Neuronal stem cell (in vitro differentiated cells): ENCODE measurements around the gene CLCN4.

ENCODE experiments used
- DNase-seq: peaks from one replicate; pipeline ENCODE4 v3.0.0-alpha.2; 2013; ENCODE audit warnings: low spot score
- H2AFZ ChIP-seq: one replicate; pipeline ENCODE4 v1.6.1; 2013; ENCODE audit warnings: mild to moderate bottlenecking, low read length, inconsistent platforms
- H2AK5ac ChIP-seq: 2 replicates; pipeline ENCODE4 v1.6.1; 2013; ENCODE audit warnings: low read depth, mild to moderate bottlenecking, inconsistent platforms, low read length, moderate library complexity, mixed read lengths
- H2BK120ac ChIP-seq: 2 replicates; pipeline ENCODE4 v1.6.1; 2013; ENCODE audit warnings: low read depth, mild to moderate bottlenecking, inconsistent platforms, low read length, moderate library complexity, mixed read lengths
- H2BK12ac ChIP-seq: one replicate; pipeline ENCODE4 v1.6.1; 2013; ENCODE audit warnings: low read length, inconsistent platforms
- H2BK15ac ChIP-seq: 2 replicates; pipeline ENCODE4 v1.6.1; 2013; ENCODE audit warnings: mild to moderate bottlenecking, low read length, inconsistent platforms, mixed read lengths
- H2BK5ac ChIP-seq: one replicate; pipeline ENCODE4 v1.6.1; 2013; ENCODE audit warnings: inconsistent platforms, mild to moderate bottlenecking, low read length, moderate library complexity
- H3K14ac ChIP-seq: one replicate; pipeline ENCODE4 v1.6.1; 2013; ENCODE audit warnings: low read length, inconsistent platforms
- H3K18ac ChIP-seq: 2 replicates; pipeline ENCODE4 v1.6.1; 2013; ENCODE audit warnings: low read length, inconsistent platforms
- H3K23ac ChIP-seq: 2 replicates; pipeline ENCODE4 v1.6.1; 2013; ENCODE audit warnings: low read depth, mild to moderate bottlenecking, mixed read lengths, low read length, inconsistent platforms; ENCODE audit not compliant: poor library complexity
- H3K27ac ChIP-seq: replicated peaks from 3 replicates; pipeline ENCODE4 v1.5.1; 2013; ENCODE audit warnings: low read length, inconsistent platforms
- H3K27me3 ChIP-seq, 3 experiments: 2 replicates each; pipeline ENCODE4 v1.6.1; 2013; ENCODE audit warnings: low read length in 3 of 3, mild to moderate bottlenecking in 2 of 3, inconsistent platforms in 1 of 3, low read depth in 1 of 3, mixed read lengths in 1 of 3, moderate library complexity in 1 of 3; ENCODE audit not compliant: control insufficient read depth in 3 of 3, insufficient read depth in 3 of 3
- H3K36me3 ChIP-seq, 2 donors: replicated peaks in 1 of 2; 2 replicates each; pipeline ENCODE4 v1.6.1; 2013; ENCODE audit warnings: low read length in 2 of 2; ENCODE audit not compliant: control insufficient read depth in 2 of 2, insufficient read depth in 2 of 2
- H3K4ac ChIP-seq: 2 replicates; pipeline ENCODE4 v1.6.1; 2013; ENCODE audit warnings: inconsistent platforms, mild to moderate bottlenecking, low read length, moderate library complexity
- H3K4me1 ChIP-seq, 2 donors: 1 replicate in 1 of 2; 2 replicates in 1 of 2; pipeline ENCODE4 v1.6.1; 2013; ENCODE audit warnings: low read length in 2 of 2, low read depth in 1 of 2; ENCODE audit not compliant: control insufficient read depth in 2 of 2, insufficient read depth in 1 of 2
- H3K4me2 ChIP-seq: one replicate; pipeline ENCODE4 v1.6.1; 2013; ENCODE audit warnings: mild to moderate bottlenecking, low read length, inconsistent platforms; ENCODE audit not compliant: insufficient read depth, poor library complexity, severe bottlenecking
- H3K4me3 ChIP-seq, 2 donors: 2 replicates each; pipeline ENCODE4 v1.5.1; 2013; ENCODE audit warnings: low read length in 2 of 2, mild to moderate bottlenecking in 2 of 2, inconsistent platforms in 1 of 2, moderate library complexity in 1 of 2
- H3K79me1 ChIP-seq: one replicate; pipeline ENCODE4 v1.6.1; 2013; ENCODE audit warnings: low read depth, mild to moderate bottlenecking, inconsistent platforms, low read length, moderate library complexity
- H3K9ac ChIP-seq: one replicate; pipeline ENCODE4 v1.6.1; 2013; ENCODE audit warnings: mild to moderate bottlenecking, low read depth, low read length, inconsistent platforms; ENCODE audit not compliant: poor library complexity
- H3K9me3 ChIP-seq, 2 donors: replicated peaks in 1 of 2; 2 replicates each; pipeline versions ENCODE3 to v1.6.1; 2013; ENCODE audit warnings: low read length in 2 of 2, mild to moderate bottlenecking in 2 of 2, inconsistent platforms in 1 of 2, low read depth in 1 of 2, mixed read lengths in 1 of 2, moderate library complexity in 1 of 2; ENCODE audit not compliant: control insufficient read depth in 2 of 2, insufficient read depth in 1 of 2
- H4K8ac ChIP-seq: one replicate; pipeline ENCODE4 v1.6.1; 2013; ENCODE audit warnings: low read depth, mild to moderate bottlenecking, inconsistent platforms, low read length, moderate library complexity
- H4K91ac ChIP-seq: one replicate; pipeline ENCODE4 v1.6.1; 2013; ENCODE audit warnings: low read length, low read depth, mild to moderate bottlenecking, inconsistent platforms; ENCODE audit not compliant: poor library complexity
- WGBS, 2 donors: extraction: QIAGEN DNeasy Blood & Tissue Kit; methylation state at CpG; one replicate each; pipeline ENCODE4 v1.1.7; 2013; ENCODE audit warnings: missing lambda C conversion rate in 2 of 2, mixed read lengths in 1 of 2; ENCODE audit not compliant: insufficient read length in 2 of 2, insufficient replicate concordance in 1 of 2; ENCODE audit errors: extremely low coverage in 2 of 2; 5-methylcytosine and 5-hydroxymethylcytosine counted together

CLCN4 gene

DNA sequence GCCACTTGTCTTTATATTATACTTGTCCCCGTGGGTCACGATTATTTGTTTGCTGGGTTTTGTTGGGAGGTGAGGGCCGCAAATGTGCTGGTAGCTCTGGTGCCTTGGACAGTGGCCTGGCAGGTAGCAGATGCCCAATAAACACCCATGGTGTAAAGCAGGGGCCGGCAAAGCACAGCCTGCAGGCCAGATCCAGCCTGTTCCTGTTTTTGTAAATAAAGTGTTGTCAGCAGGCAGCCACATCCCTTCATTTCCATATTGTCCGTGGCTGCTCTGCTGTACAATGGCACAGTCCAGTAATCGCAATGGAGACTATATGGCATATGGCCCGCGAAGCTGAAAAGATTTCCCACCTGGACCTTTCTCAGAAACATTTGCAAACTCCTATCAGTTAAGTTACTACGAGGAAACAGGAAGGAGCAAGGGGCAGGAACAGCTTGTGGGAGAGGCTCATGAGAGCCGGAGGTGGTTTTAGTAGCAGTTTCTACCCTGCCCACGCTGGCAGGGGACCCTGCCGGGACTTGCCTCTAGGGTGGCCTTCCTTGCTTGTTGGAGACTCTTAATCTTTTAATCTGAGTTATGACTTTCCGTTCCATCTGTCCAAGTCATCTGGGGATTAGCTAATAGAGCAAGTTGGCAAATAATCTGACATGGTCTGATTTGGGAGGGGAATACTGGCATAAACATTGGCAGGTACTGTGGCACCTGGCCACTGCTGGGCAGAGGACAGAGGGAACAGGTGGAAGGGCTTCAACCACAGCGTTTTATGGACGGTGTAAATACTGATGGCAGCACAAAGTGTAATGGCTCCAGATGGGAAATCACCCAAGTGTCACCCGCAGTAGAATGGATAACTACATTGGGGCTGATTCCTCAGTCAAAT, 19.6 kb downstream of the CLCN4 start:
- Histone ChIP-seq H2AFZ (peak overlapping the region; percentile 40), H3K9me3 (no peaks in the 10 kb centered on the region), H3K23ac (no peak overlapping the region), H2BK12ac (no peak overlapping the region), H3K4me1 (peaks cover 2 to 16% of the 10 kb centered on the region in 2 donors), H2BK5ac (no peak overlapping the region), H3K14ac (no peak overlapping the region), H3K27me3 (no peaks in the 10 kb centered on the region), H3K4me3 (no peak overlapping the region), H4K91ac (no peak overlapping the region), H3K36me3 (no peaks in the 10 kb centered on the region), H3K18ac (no peak overlapping the region), H3K79me1 (peaks cover 5% of the 10 kb centered on the region), H3K4ac (no peak overlapping the region), H4K8ac (no peak overlapping the region), H3K27ac (no peak overlapping the region), H2BK15ac (no peak overlapping the region), H2AK5ac (no peak overlapping the region), H2BK120ac (no peak overlapping the region), H3K9ac (no peak overlapping the region), H3K4me2 (no peak overlapping the region)
- no CpG with 5 or more reads among the region's 16 CpGs for WGBS, 2 donors
- no peak for DNase-seq

DNA sequence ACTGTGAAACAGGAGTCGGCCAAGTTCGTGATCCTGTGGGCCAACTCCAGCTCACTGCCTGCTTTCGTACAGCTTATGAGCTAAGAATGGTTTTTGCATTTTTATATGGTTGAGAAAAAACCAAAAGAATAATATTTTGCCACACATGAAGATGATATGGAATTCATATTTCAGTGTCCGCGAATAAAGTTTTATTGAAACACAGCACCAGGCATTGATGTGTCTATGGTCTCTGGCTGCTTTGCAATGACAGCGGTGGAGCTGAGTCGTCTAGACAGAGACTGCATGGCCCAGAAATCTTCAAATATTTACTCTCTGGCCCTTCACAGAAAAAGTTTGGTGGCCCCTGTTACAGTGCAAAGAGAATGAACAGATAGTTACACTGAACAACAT, 20.2 kb downstream of the CLCN4 start:
- Histone ChIP-seq H2BK120ac (no peak overlapping the region), H2BK12ac (no peak overlapping the region), H3K4me3 (no peak overlapping the region), H3K18ac (no peak overlapping the region), H4K91ac (no peak overlapping the region), H3K79me1 (peaks cover 5% of the 10 kb centered on the region), H3K4me1 (peaks cover 2 to 16% of the 10 kb centered on the region in 2 donors), H3K9ac (no peak overlapping the region), H2AFZ (no peak overlapping the region), H3K14ac (no peak overlapping the region), H2BK15ac (no peak overlapping the region), H3K4me2 (no peak overlapping the region), H3K36me3 (no peaks in the 10 kb centered on the region), H3K27ac (no peak overlapping the region), H2AK5ac (no peak overlapping the region), H3K9me3 (no peaks in the 10 kb centered on the region), H4K8ac (no peak overlapping the region), H3K23ac (no peak overlapping the region), H2BK5ac (no peak overlapping the region), H3K27me3 (no peaks in the 10 kb centered on the region), H3K4ac (no peak overlapping the region)
- WGBS, 2 donors: no CpG with 5 or more reads among the region's 7 CpGs
- DNase-seq: no peak

DNA sequence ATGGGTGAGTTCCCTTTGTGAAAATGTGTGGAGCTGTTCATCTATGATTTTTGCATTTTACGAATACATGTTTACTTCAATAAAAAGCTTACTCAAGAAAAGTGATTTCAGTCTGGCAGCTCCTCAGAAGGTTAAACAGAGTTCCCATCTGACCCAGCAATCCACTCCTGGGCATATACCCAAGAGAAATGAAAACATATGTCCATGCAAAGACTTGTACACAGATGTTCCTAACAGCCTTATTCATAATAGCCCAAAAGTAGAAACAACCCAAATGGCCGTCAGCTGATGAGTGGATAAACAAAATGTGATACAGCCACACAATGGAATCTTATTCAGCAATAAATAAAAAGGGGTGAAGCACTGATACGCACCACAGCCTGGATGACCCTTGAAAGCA, 20.8 kb downstream of the CLCN4 start:
- no peak overlapping the region for H2BK12ac ChIP-seq
- no peak overlapping the region for H4K91ac ChIP-seq
- H3K18ac ChIP-seq: no peak overlapping the region
- H3K9me3 ChIP-seq: no peaks in the 10 kb centered on the region
- H3K4me1 ChIP-seq: peaks cover 2 to 13% of the 10 kb centered on the region in 2 donors
- H3K4ac ChIP-seq: no peak overlapping the region
- H3K79me1 ChIP-seq: peaks cover 2% of the 10 kb centered on the region
- H3K14ac ChIP-seq: no peak overlapping the region
- H4K8ac ChIP-seq: no peak overlapping the region
- H3K4me3 ChIP-seq: no peak overlapping the region
- H3K4me2 ChIP-seq: no peak overlapping the region
- no peak overlapping the region for H2AK5ac ChIP-seq
- no peak overlapping the region for H3K27ac ChIP-seq
- no peak for DNase-seq
- no peaks in the 10 kb centered on the region for H3K36me3 ChIP-seq
- no peak overlapping the region for H2BK120ac ChIP-seq
- no peaks in the 10 kb centered on the region for H3K27me3 ChIP-seq
- H3K9ac ChIP-seq: no peak overlapping the region
- no peak overlapping the region for H3K23ac ChIP-seq
- WGBS, 2 donors: no CpG with 5 or more reads among the region's 3 CpGs
- H2BK15ac ChIP-seq: no peak overlapping the region
- no peak overlapping the region for H2BK5ac ChIP-seq
- H2AFZ ChIP-seq: no peak overlapping the region

DNA sequence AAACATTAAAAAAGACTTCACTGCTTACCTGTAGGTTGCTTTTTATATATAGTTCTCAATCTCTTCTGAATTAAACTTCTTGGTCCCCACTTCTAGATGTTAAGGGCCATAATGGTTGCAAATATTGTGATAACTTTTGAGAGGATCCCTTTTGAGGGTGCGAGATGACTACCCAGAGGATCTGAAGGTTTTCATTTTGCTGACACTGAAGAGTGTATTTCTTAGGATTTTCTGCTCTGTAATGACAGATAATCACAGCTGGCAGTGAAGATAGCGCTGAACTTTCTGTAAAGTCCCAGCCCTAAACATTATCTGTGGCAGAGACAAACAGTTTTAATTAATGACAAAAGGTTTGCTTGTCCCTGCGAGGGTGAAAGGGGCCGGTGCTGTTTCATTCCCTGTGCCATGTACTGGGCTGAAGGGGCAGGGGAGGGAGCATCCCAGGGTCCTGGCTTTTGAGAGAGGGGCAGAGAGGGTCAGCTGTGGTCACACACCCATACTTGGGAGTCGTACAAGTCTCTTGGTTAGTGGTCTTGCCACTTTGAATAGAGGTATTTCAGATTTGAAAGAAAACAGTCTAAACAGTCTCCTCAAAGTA, 22.2 kb downstream of the CLCN4 start:
- Histone ChIP-seq H3K27ac (no peak overlapping the region), H3K4me3 (no peak overlapping the region), H3K23ac (no peak overlapping the region), H2AFZ (no peak overlapping the region), H2BK5ac (no peak overlapping the region), H3K14ac (no peak overlapping the region), H2AK5ac (no peak overlapping the region), H3K9ac (no peak overlapping the region), H3K36me3 (no peaks in the 10 kb centered on the region), H3K79me1 (peaks cover 2% of the 10 kb centered on the region), H2BK15ac (no peak overlapping the region), H4K8ac (no peak overlapping the region), H3K4me1 (peaks cover 2 to 6% of the 10 kb centered on the region in 2 donors), H3K4me2 (no peak overlapping the region), H3K9me3 (no peaks in the 10 kb centered on the region), H3K4ac (no peak overlapping the region), H3K27me3 (no peaks in the 10 kb centered on the region), H2BK12ac (no peak overlapping the region), H4K91ac (no peak overlapping the region), H2BK120ac (no peak overlapping the region), H3K18ac (no peak overlapping the region)
- DNase-seq: no peak
- WGBS, 2 donors: no CpG with 5 or more reads among the region's 5 CpGs
